HepG2 (cell line): ENCODE data around the gene SH3BP2. TPM values are rescaled to one million over a fixed set of nuclear protein-coding genes. Genes with fewer than 3 reads are reported as not detected.
A peak's percentile ranks its signal among the peaks of the same experiment; 100 is the strongest.

ENCODE experiments used
- CEBPG ChIP-seq: IDR thresholded peaks from 2 replicates; pipeline ENCODE4 v1.6.1; 2016
- MED1 ChIP-seq: sonication (generic); formaldehyde crosslinking; IDR thresholded peaks from 2 replicates; pipeline ENCODE4 v1.4.0; 2020; ENCODE audit warnings: missing genetic modification reagents
- MIER3 ChIP-seq: IDR thresholded peaks from 2 replicates; pipeline ENCODE4 v1.6.1; 2016; ENCODE audit warnings: missing compliant biosample characterization, borderline replicate concordance
- NCOR1 ChIP-seq: fragments of 200-600 bp; sonication (generic); IDR thresholded peaks from 2 replicates; pipeline ENCODE4 v1.7.0; 2017; ENCODE audit warnings: antibody characterized with exemption, low read length, borderline replicate concordance
- NONO ChIP-seq, 2 experiments: fragments of 450-650 bp in 1 of 2; sonication (generic) in 1 of 2; formaldehyde crosslinking in 1 of 2; IDR thresholded peaks in 1 of 2; conservative IDR thresholded peaks in 1 of 2; 2 replicates each; pipeline versions ENCODE4 v1.6.1 to v1.8.0; 2017 to 2022; ENCODE audit warnings: mild to moderate bottlenecking in 1 of 2, missing genetic modification reagents in 1 of 2, moderate library complexity in 1 of 2
- PHB2 ChIP-seq: fragments of 450-650 bp; IDR thresholded peaks from 2 replicates; pipeline ENCODE4 v1.6.1; 2018; ENCODE audit not compliant: partially characterized antibody
- REXO4 ChIP-seq: sonication (generic); formaldehyde crosslinking; IDR thresholded peaks from 2 replicates; pipeline ENCODE4 v1.8.0; 2022; ENCODE audit warnings: missing genetic modification reagents, mild to moderate bottlenecking, borderline replicate concordance
- RFX5 ChIP-seq: IDR thresholded peaks from 2 replicates; pipeline ENCODE4 v1.6.1; 2011; ENCODE audit warnings: low read depth, low read length, improper control_type of control experiment
- RXRA ChIP-seq: sonication (generic); formaldehyde crosslinking; IDR thresholded peaks from 2 replicates; pipeline ENCODE4 v1.5.1; 2020; ENCODE audit warnings: missing genetic modification reagents
- SP1 ChIP-seq, 2 experiments: fragments of 450-650 bp in 1 of 2; sonication (generic) in 1 of 2; formaldehyde crosslinking in 1 of 2; IDR thresholded peaks; 2 replicates each; pipeline versions ENCODE4 v1.4.0 to v1.6.1; 2016 to 2020; ENCODE audit warnings: missing genetic modification reagents in 1 of 2
- ZNF343 ChIP-seq: sonication (generic); formaldehyde crosslinking; IDR thresholded peaks from 2 replicates; pipeline ENCODE4 v1.4.0; 2020; ENCODE audit warnings: mild to moderate bottlenecking, missing genetic modification reagents
- ZNF501 ChIP-seq: sonication (generic); formaldehyde crosslinking; IDR thresholded peaks from 2 replicates; pipeline ENCODE4 v1.5.1; 2020; ENCODE audit warnings: mild to moderate bottlenecking, moderate library complexity, missing genetic modification reagents
- ZNF790 ChIP-seq: sonication (generic); formaldehyde crosslinking; IDR thresholded peaks from 2 replicates; pipeline ENCODE4 v1.8.0; 2022; ENCODE audit warnings: missing genetic modification reagents, mild to moderate bottlenecking, borderline replicate concordance
- polyA plus RNA-seq, 8 experiments: library from polyadenylated mRNA; depleted of rRNA in 3 of 8; stranded (reverse) in 7 of 8; unstranded in 1 of 8; fragments of >200 nt; fragmentation: Illumina TruSeq in 4 of 8; extraction: Trizol in 4 of 8; gene quantifications; 2 replicates each; pipeline versions ENCODE4 v1.2.1 to v1.2.3, GENCODE V29; 2011 to 2016; ENCODE audit warnings: low read depth in 4 of 8, missing spikeins in 1 of 8, mixed read lengths in 1 of 8; ENCODE audit not compliant: insufficient read depth in 1 of 8
- total RNA-seq, 5 experiments: library from RNA; depleted of rRNA; stranded (reverse); fragments of >200 nt; fragmentation: Illumina TruSeq; extraction: Trizol; gene quantifications; 2 replicates each; pipeline ENCODE4 v1.2.3, GENCODE V29; 2016; ENCODE audit warnings: low read depth in 1 of 5
- TF ChIP-seq, protein P1 (sequence below): sonication (generic); formaldehyde crosslinking; IDR thresholded peaks from 2 replicates; pipeline ENCODE4 v1.8.1; 2022; ENCODE audit warnings: mild to moderate bottlenecking, missing genetic modification reagents
- TF ChIP-seq, protein P2 (sequence below): sonication (generic); formaldehyde crosslinking; IDR thresholded peaks from 2 replicates; pipeline ENCODE4 v1.8.0; 2022; ENCODE audit warnings: mild to moderate bottlenecking, missing genetic modification reagents, moderate library complexity
- TF ChIP-seq, protein P3 (sequence below): sonication (generic); formaldehyde crosslinking; IDR thresholded peaks from 2 replicates; pipeline ENCODE4 v1.4.0; 2020; ENCODE audit warnings: missing genetic modification reagents
- TF ChIP-seq, protein P4 (sequence below): sonication (generic); formaldehyde crosslinking; IDR thresholded peaks from 2 replicates; pipeline ENCODE4 v1.9.0; 2021; ENCODE audit warnings: missing genetic modification reagents, borderline replicate concordance
- TF ChIP-seq, protein P5 (sequence below): sonication (generic); formaldehyde crosslinking; IDR thresholded peaks from 2 replicates; pipeline ENCODE4 v1.5.0; 2020; ENCODE audit warnings: missing genetic modification reagents, mild to moderate bottlenecking, borderline replicate concordance
- TF ChIP-seq, protein P6 (sequence below): sonication (generic); formaldehyde crosslinking; IDR thresholded peaks from 2 replicates; pipeline ENCODE4 v1.8.1; 2023; ENCODE audit warnings: mild to moderate bottlenecking, moderate library complexity, missing genetic modification reagents

The SH3BP2 gene
- total and polyA plus RNA-seq, 2 of the 13 experiments (the other 11 are each of a cell fraction or from before 2014, with no cell fraction given), result 16.9 to 34.5 TPM

DNA sequence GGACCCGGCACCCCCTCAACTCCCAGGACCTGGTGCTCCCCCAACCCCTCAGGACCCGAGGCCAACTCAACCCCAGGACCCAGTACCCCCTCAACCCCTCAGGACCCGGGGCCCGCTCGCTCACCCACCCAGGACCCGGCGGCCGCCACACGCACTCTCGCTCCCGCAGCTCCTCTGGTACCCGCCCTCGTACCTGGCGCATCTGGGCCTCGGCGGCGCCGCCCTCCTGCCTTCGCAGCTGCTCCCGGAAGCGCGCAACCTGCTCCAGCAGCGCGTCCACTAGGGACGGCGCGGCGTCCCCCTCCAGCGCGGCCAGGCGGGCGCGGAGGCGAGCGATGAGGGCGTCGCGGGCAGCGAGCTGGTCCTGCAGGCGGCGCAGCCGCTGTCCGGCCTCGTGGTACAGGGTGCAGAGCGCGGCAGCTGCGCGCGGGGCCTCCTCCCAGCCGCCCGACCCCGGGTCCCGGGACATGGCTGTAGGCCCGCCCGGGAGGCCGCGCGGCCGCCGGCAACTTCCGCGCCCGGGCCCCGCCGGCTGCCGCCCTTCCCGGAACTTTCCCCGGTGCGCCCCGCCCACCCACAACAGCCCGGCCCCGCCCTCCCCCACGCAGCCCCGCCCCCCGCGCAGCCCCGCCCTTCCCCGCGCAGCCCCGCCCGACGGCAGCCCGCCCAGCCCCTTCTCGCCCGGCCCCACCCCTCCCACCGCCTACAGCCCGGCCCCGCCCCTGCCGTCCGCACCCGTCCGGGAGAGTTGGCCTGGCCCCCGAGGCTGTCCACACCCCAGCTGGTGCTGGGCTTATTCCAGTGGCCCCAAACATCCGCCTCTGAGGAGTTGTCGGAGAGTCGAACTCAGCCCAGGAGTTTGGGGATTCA, 36.8 kb upstream of the SH3BP2 start, which contains the start of gene TNIP2 (continued):
- no peak for TF ChIP-seq SP1 (IDR thresholded peaks at IDR 0.05)
- TF ChIP-seq SP1 (CRISPR knock-in tag; IDR thresholded peaks at IDR 0.05), result peak; percentile 43
- TF ChIP-seq, protein P1, sequence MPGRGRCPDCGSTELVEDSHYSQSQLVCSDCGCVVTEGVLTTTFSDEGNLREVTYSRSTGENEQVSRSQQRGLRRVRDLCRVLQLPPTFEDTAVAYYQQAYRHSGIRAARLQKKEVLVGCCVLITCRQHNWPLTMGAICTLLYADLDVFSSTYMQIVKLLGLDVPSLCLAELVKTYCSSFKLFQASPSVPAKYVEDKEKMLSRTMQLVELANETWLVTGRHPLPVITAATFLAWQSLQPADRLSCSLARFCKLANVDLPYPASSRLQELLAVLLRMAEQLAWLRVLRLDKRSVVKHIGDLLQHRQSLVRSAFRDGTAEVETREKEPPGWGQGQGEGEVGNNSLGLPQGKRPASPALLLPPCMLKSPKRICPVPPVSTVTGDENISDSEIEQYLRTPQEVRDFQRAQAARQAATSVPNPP (CRISPR knock-in tag), result 0 out of 2 replicates have a peak, but pooled peaks have one; percentile 76
- no peak; the same call in 1 of the 2 replicates for TF ChIP-seq ZNF790
- 0 out of 2 replicates have a peak, but pooled peaks have one; percentile 12 for TF ChIP-seq RFX5
- no peak for TF ChIP-seq ZNF501
- TF ChIP-seq, protein P2, sequence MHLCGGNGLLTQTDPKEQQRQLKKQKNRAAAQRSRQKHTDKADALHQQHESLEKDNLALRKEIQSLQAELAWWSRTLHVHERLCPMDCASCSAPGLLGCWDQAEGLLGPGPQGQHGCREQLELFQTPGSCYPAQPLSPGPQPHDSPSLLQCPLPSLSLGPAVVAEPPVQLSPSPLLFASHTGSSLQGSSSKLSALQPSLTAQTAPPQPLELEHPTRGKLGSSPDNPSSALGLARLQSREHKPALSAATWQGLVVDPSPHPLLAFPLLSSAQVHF (CRISPR knock-in tag), result no peak
- TF ChIP-seq CEBPG (CRISPR knock-in tag), result 0 out of 2 replicates have a peak, but pooled peaks have one; percentile 7
- TF ChIP-seq, protein P3, sequence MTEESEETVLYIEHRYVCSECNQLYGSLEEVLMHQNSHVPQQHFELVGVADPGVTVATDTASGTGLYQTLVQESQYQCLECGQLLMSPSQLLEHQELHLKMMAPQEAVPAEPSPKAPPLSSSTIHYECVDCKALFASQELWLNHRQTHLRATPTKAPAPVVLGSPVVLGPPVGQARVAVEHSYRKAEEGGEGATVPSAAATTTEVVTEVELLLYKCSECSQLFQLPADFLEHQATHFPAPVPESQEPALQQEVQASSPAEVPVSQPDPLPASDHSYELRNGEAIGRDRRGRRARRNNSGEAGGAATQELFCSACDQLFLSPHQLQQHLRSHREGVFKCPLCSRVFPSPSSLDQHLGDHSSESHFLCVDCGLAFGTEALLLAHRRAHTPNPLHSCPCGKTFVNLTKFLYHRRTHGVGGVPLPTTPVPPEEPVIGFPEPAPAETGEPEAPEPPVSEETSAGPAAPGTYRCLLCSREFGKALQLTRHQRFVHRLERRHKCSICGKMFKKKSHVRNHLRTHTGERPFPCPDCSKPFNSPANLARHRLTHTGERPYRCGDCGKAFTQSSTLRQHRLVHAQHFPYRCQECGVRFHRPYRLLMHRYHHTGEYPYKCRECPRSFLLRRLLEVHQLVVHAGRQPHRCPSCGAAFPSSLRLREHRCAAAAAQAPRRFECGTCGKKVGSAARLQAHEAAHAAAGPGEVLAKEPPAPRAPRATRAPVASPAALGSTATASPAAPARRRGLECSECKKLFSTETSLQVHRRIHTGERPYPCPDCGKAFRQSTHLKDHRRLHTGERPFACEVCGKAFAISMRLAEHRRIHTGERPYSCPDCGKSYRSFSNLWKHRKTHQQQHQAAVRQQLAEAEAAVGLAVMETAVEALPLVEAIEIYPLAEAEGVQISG (CRISPR knock-in tag), result peak; percentile 76
- no peak for TF ChIP-seq NCOR1
- no peak for TF ChIP-seq PHB2
- no peak for TF ChIP-seq NONO (IDR thresholded peaks at IDR 0.05)
- TF ChIP-seq NONO (CRISPR knock-in tag; conservative IDR thresholded peaks at IDR 0.05), result peak; percentile 44; the same call in 1 of the 2 replicates
- TF ChIP-seq, protein P4, sequence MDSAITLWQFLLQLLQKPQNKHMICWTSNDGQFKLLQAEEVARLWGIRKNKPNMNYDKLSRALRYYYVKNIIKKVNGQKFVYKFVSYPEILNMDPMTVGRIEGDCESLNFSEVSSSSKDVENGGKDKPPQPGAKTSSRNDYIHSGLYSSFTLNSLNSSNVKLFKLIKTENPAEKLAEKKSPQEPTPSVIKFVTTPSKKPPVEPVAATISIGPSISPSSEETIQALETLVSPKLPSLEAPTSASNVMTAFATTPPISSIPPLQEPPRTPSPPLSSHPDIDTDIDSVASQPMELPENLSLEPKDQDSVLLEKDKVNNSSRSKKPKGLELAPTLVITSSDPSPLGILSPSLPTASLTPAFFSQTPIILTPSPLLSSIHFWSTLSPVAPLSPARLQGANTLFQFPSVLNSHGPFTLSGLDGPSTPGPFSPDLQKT, result no peak
- TF ChIP-seq, protein P5, sequence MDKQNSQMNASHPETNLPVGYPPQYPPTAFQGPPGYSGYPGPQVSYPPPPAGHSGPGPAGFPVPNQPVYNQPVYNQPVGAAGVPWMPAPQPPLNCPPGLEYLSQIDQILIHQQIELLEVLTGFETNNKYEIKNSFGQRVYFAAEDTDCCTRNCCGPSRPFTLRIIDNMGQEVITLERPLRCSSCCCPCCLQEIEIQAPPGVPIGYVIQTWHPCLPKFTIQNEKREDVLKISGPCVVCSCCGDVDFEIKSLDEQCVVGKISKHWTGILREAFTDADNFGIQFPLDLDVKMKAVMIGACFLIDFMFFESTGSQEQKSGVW, result no peak
- TF ChIP-seq ZNF343, result no peak
- no peak for TF ChIP-seq RXRA (CRISPR knock-in tag)
- no peak for TF ChIP-seq MIER3
- TF ChIP-seq, protein P6, sequence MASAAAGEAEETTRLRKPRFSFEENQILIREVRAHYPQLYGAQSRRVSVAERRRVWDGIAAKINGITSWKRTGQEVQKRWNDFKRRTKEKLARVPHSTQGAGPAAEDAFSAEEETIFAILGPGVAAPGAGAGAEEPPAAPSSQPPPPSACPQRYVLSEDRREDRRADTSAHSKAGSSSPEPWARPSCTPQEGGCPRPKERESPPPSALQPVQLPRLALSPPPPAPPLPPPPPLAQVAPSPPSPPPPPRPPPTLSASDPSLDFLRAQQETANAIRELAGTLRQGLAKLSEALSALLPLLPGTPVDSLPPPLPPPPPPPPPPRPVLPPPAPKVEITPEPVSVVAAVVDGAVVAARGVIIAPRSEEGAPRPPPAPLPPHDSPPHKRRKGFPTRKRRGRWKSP (CRISPR knock-in tag), result no peak; the same call in 1 of the 2 replicates
- no peak for TF ChIP-seq REXO4 (CRISPR knock-in tag)
- TF ChIP-seq MED1 (CRISPR knock-in tag), result 0 out of 2 replicates have a peak, but pooled peaks have one; percentile 17
